ENCODE measurements around the gene RPEL1.

DNA sequence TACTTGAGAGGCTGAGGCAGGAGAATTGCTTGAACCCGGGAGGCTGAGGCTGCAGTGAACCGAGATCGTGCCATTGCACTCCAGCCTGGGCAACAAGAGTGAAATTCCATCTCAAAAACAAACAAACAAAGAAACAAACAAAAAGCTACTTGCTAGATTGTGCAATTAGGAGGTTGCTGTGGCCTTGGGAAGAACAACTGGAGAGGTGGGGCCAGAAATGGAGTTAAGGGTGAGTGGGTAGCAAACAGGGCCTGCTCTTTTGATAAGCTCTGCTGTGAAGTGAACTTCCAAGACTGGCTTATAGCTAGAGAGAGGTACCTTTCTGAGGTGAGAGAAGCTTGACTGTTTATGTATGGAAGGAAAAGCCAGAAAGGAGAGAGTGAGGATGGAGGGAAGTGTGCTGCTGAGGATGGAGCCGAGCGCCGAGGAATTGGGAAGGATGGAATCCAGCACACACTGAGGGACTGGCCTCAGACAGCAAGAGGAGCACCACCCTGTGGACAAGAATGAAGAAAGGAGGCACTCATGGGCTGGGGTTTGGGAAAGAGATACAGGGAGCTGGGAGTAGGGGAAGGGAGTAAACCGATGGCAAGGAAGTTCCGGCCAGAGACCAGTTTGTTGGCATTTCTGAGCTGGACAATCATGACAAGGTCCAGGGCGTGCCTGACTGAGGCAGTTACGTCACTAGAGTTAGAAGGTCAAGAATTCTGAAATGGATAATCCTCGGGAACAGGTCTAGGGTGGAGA is 7.0 kb upstream of the RPEL1 start:
- TF ChIP-seq, protein P1, sequence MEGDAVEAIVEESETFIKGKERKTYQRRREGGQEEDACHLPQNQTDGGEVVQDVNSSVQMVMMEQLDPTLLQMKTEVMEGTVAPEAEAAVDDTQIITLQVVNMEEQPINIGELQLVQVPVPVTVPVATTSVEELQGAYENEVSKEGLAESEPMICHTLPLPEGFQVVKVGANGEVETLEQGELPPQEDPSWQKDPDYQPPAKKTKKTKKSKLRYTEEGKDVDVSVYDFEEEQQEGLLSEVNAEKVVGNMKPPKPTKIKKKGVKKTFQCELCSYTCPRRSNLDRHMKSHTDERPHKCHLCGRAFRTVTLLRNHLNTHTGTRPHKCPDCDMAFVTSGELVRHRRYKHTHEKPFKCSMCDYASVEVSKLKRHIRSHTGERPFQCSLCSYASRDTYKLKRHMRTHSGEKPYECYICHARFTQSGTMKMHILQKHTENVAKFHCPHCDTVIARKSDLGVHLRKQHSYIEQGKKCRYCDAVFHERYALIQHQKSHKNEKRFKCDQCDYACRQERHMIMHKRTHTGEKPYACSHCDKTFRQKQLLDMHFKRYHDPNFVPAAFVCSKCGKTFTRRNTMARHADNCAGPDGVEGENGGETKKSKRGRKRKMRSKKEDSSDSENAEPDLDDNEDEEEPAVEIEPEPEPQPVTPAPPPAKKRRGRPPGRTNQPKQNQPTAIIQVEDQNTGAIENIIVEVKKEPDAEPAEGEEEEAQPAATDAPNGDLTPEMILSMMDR (conservative IDR thresholded peaks at IDR 0.05; ENCODE audit: low read depth, low read length): peak; percentile 51
- TF ChIP-seq EZH2 (IDR thresholded peaks at IDR 0.05; ENCODE audit: borderline replicate concordance, low read depth, low read length, poor library complexity, severe bottlenecking): no peak
